Activated naive CD4-positive, alpha-beta T cell treated with anti-CD3 and anti-CD28 coated beads, Interleukin-2, amount 10 ng/mL, durations not matched to agents 7 days and 5 days (primary cell): ENCODE measurements around the gene ELMO3.
A peak's percentile ranks its signal among the peaks of the same experiment; 100 is the strongest.

Experiments
- CTCF ChIA-PET: fragments of 350-600 bp; sonication (Branson Sonifier 250); formaldehyde crosslinking; loops from one replicate; lab custom pipeline; 2021; ENCODE audit warnings: antibody characterized with exemption; lab: Charles Lee
- DNase-seq: peaks from one replicate; pipeline ENCODE4 v3.0.0-alpha.2; 2020
- H3K27ac Mint-ChIP-seq: one replicate; pipeline ENCODE4 v1.8.0; 2021; ENCODE audit warnings: mild to moderate bottlenecking, moderate library complexity, mixed read lengths
- H3K27me3 Mint-ChIP-seq: one replicate; pipeline ENCODE4 v1.8.0; 2021; ENCODE audit warnings: mild to moderate bottlenecking, mixed read lengths
- H3K36me3 Mint-ChIP-seq: one replicate; pipeline ENCODE4 v1.8.0; 2021; ENCODE audit warnings: mixed read lengths
- H3K4me1 Mint-ChIP-seq: one replicate; pipeline ENCODE4 v1.8.0; 2021; ENCODE audit warnings: mixed read lengths
- H3K4me3 Mint-ChIP-seq: one replicate; pipeline ENCODE4 v1.8.0; 2021; ENCODE audit warnings: mild to moderate bottlenecking, moderate library complexity, mixed read lengths
- H3K9me3 Mint-ChIP-seq: one replicate; pipeline ENCODE4 v1.8.0; 2021; ENCODE audit warnings: mixed read lengths

Gene ELMO3

DNA sequence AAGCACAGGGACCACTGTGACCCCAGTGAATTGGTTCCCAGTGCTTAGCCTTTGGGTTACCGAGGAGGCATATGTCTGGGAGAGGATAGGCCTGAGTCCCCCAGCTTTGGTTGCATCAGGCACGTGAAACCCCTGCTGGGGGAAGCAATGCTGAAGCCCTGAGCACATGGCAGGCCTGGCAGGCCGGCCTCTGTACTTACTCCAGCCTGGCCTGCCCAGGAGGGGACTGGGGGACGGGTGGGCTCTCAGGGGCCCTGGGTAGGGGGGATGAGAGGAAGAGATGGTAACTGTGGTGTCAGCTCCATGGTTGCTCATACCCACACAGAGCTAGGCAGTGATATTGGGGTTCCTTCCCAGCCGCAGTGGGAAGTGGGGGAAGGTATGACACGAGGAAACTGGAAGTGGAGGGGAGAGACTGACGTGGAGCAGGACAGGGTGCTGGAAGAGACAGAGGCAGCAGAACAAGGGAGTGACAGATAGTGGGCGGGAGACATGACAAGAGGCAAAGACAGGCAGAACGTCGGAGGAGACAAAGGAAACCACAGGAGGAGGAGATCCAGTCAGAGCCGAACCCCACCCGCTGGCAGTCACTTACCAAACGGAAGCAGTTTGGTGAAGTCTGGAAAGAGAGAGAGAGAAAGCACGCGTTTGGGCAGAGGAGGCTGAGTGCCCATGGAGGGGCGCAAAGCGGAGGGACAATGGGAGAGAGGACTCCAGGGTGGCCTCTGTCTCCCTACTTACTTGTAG lies 37.1 kb downstream of the ELMO3 start:
- Mint-ChIP-seq H3K36me3 (peaks cover 28% of the 10 kb centered on the region), H3K4me1 (peaks cover 8% of the 10 kb centered on the region), H3K4me3 (peak overlapping the region; percentile 47), H3K9me3 (no peaks in the 10 kb centered on the region), H3K27me3 (no peaks in the 10 kb centered on the region), H3K27ac (peak overlapping the region; percentile 89)
- CTCF ChIA-PET = interaction anchor here (1.1 kb wide), 1 partner anchor 8 kb away, joined by 3 read pairs; no protein-coding TSS in a partner anchor
- peak; percentile 37 for DNase-seq

GRCh38 chr16:67236563-67237395 lies 37.8 kb downstream of the ELMO3 start:
- Mint-ChIP-seq H3K27ac (peak overlapping the region; percentile 89), H3K9me3 (no peaks in the 10 kb centered on the region), H3K36me3 (peaks cover 29% of the 10 kb centered on the region), H3K4me3 (peak overlapping the region; percentile 47), H3K4me1 (peaks cover 14% of the 10 kb centered on the region), H3K27me3 (no peaks in the 10 kb centered on the region)
- peak; percentile 80 for DNase-seq
- CTCF ChIA-PET = no interaction called here

DNA sequence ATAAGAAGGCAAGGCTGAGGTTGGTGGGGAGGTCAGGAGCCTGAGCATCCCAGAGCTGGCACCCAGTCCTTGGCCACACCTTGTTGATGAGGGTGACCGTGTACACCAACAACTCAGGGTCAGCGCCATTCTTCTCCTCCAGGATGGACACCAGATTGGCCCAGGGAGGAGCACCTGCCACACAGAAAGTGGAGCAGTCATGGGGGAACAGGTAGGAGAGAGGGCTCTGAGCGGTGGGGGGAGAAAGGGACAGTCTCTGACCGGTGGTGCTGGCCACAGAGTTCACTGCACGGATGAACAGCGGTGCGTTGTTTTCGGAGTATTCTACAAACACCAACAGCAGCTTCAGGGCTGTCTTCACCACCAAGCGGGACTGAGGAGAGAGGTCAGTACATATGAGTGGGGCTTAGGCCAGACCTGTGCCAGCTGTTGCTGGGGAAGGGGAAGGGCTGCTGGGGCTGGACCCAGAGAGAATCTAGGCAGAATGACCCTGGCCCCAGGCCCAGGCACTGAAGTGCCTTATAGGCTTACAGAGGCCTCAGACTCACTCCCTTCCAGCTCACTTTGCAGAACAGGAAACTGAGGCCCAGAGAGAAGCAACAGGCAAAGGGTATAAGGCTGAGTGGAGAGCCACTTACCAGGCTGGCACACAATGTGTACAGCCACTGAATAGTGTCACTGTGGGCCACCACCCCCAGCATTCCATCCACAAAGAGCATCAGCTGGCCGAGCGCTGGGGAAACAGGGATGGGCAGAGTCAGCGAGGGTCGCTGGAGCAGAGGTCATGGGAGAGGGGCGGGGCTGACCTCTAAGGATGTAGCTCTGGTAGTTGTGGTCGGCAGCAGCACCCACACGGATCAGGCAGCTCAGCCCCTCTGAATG lies 38.7 kb downstream of the ELMO3 start:
- Mint-ChIP-seq H3K4me3 (no peak overlapping the region), H3K36me3 (peaks cover 32% of the 10 kb centered on the region), H3K27me3 (no peaks in the 10 kb centered on the region), H3K27ac (peak overlapping the region; percentile 19), H3K9me3 (no peaks in the 10 kb centered on the region), H3K4me1 (peaks cover 17% of the 10 kb centered on the region)
- DNase-seq = no peak
- CTCF ChIA-PET = interaction anchor here (2.2 kb wide), 1 partner anchor 10 kb away, joined by 6 read pairs; the partner anchor contains the start of gene TMEM208

DNA sequence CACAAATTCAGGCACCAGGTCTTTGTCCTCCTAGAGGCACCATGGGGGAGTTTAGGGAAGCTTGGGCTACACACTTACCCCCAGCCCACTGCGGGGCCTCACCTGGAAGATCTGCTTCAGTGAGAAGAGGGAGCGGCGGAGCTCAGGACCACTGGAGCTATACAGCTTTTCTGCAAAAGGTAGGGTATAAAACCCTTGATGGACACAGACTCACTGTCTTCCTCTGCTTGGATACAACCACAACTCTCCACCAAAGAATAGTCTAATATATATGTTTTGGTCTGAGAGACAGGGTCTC lies 39.3 kb downstream of the ELMO3 start:
- Mint-ChIP-seq H3K9me3 (no peaks in the 10 kb centered on the region), H3K36me3 (peaks cover 30% of the 10 kb centered on the region), H3K27me3 (no peaks in the 10 kb centered on the region), H3K4me3 (no peak overlapping the region), H3K4me1 (peaks cover 18% of the 10 kb centered on the region), H3K27ac (no peak overlapping the region)
- CTCF ChIA-PET = interaction anchor here (2.2 kb wide), 1 partner anchor 11 kb away, joined by 6 read pairs; the partner anchor contains the start of gene TMEM208
- DNase-seq = no peak

DNA sequence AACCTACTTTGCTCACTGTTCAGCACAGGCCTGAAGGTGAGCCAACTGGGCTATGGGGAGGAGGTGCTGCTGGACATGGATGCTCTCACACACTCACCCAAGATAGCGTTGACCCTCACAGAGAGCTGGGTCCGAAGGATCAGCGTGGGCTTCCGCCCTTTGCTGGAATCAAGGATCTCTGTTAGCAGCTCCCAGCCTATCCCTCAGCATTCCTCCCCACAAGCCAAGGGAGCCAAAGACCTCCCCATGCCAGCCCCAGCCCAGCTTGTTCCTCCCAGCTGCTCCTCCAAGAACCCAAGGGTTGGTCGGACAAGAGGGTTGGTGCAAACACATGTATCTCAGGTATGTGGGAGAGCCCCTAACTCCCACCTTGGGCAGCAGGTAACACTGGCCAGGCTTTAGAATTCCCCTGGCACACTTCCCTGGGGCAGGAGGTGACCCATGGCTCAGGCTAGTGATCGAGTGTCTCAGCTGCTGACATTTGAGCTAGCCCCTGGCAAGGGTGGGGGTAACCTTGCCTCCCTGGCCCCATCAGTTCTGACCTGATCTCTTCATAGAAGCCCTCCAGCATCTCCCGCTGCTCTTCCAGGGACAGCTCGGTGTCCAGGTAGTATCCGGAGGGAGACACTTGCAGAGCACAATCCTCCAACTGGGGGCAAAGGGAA lies 40.0 kb downstream of the ELMO3 start:
- peak; percentile 3 for DNase-seq
- peaks cover 25% of the 10 kb centered on the region for H3K36me3 Mint-ChIP-seq
- H3K4me3 Mint-ChIP-seq = no peak overlapping the region
- no peaks in the 10 kb centered on the region for H3K27me3 Mint-ChIP-seq
- CTCF ChIA-PET = interaction anchor here (2.2 kb wide), 1 partner anchor 12 kb away, joined by 6 read pairs; the partner anchor contains the start of gene TMEM208
- H3K27ac Mint-ChIP-seq = peak overlapping the region; percentile 7
- H3K4me1 Mint-ChIP-seq = peaks cover 25% of the 10 kb centered on the region
- H3K9me3 Mint-ChIP-seq = no peaks in the 10 kb centered on the region

DNA sequence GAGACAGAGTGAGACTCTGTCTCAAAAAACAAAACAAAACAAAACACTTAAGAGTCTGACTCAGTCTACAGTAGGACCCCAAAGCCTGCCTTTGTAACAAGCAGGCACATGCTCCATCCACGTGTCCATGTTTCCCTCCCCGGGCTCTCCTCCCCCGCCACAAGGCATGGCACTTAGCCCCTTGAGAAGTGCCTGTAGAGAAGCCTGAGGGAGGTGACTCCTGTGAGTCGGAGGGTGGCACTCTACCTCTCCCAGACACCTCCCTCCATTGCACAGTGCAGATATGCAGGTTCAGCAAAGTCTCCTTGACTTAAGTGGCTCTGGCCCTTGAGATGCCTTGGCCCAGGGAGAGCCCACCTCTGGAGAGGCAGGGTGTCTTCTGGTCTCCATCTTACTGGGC lies 41.6 kb downstream of the ELMO3 start:
- no peak for DNase-seq
- H3K4me1 Mint-ChIP-seq = peaks cover 41% of the 10 kb centered on the region
- CTCF ChIA-PET = no interaction called here
- no peak overlapping the region for H3K4me3 Mint-ChIP-seq
- H3K27me3 Mint-ChIP-seq = no peaks in the 10 kb centered on the region
- H3K36me3 Mint-ChIP-seq = peaks cover 23% of the 10 kb centered on the region
- H3K27ac Mint-ChIP-seq = no peak overlapping the region
- H3K9me3 Mint-ChIP-seq = no peaks in the 10 kb centered on the region

GRCh38 chr16:67241008-67241900 lies 42.3 kb downstream of the ELMO3 start:
- no peak for DNase-seq
- no peak overlapping the region for H3K4me3 Mint-ChIP-seq
- peaks cover 41% of the 10 kb centered on the region for H3K4me1 Mint-ChIP-seq
- no peaks in the 10 kb centered on the region for H3K9me3 Mint-ChIP-seq
- CTCF ChIA-PET = no interaction called here
- no peak overlapping the region for H3K27ac Mint-ChIP-seq
- peaks cover 20% of the 10 kb centered on the region for H3K36me3 Mint-ChIP-seq
- H3K27me3 Mint-ChIP-seq = no peaks in the 10 kb centered on the region

- Mint-ChIP-seq H3K4me1 (peaks cover 43% of the 10 kb centered on the region), H3K9me3 (no peaks in the 10 kb centered on the region), H3K27ac (no peak overlapping the region), H3K4me3 (no peak overlapping the region), H3K36me3 (peaks cover 13% of the 10 kb centered on the region), H3K27me3 (no peaks in the 10 kb centered on the region)
- DNase-seq = peak; percentile 14
- CTCF ChIA-PET = interaction anchor here (1.0 to 6.4 kb wide), 2 partner anchors 15 to 281 kb away, joined by 3 to 34 read pairs; partner anchors contain the start of genes CES3 and TMEM208
Observed at GRCh38 chr16:67242138-67242730, 43.3 kb downstream of the ELMO3 start.

DNA sequence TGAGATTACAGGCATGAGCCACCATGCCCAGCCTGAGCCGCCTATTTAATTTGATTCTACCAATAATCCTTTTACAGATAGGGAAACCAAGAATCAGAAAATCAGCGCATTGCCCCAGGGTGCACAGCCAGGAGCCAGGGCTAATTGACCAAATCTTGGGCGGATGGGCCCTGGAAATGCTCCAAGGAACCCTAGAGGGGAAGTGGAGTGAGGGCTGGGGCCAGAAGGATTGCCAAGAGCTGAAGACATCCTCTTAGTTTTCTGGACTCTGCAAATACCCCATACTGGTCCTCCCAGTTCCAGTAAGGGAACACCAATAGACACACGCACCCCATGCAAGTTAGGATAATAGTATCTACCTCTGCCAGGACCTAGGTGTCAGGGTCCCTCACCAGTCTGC lies 44.5 kb downstream of the ELMO3 start:
- DNase-seq = peak; percentile 3
- CTCF ChIA-PET = interaction anchor here (1.2 to 6.4 kb wide), 2 partner anchors 16 to 283 kb away, joined by 3 to 34 read pairs; partner anchors contain the start of genes CES3 and TMEM208
- peak overlapping the region; percentile 96 for H3K27ac Mint-ChIP-seq
- no peaks in the 10 kb centered on the region for H3K9me3 Mint-ChIP-seq
- H3K36me3 Mint-ChIP-seq = peaks cover 9% of the 10 kb centered on the region
- H3K4me1 Mint-ChIP-seq = peaks cover 52% of the 10 kb centered on the region
- no peak overlapping the region for H3K4me3 Mint-ChIP-seq
- peaks cover 12% of the 10 kb centered on the region for H3K27me3 Mint-ChIP-seq

- no peaks in the 10 kb centered on the region for H3K9me3 Mint-ChIP-seq
- H3K27ac Mint-ChIP-seq = peak overlapping the region; percentile 96
- CTCF ChIA-PET = interaction anchor here (0.6 to 6.4 kb wide), 8 partner anchors 14 to 284 kb away, joined by 3 to 34 read pairs (median 3); partner anchors contain the start of genes CES3, EXOC3L1, TMEM208 and ZDHHC1
- DNase-seq = peak; percentile 84
- peaks cover 58% of the 10 kb centered on the region for H3K4me1 Mint-ChIP-seq
- H3K4me3 Mint-ChIP-seq = peak overlapping the region; percentile 77
- peaks cover 23% of the 10 kb centered on the region for H3K27me3 Mint-ChIP-seq
- H3K36me3 Mint-ChIP-seq = peaks cover 8% of the 10 kb centered on the region
Observed at GRCh38 chr16:67244387-67245185, 45.7 kb downstream of the ELMO3 start.

DNA sequence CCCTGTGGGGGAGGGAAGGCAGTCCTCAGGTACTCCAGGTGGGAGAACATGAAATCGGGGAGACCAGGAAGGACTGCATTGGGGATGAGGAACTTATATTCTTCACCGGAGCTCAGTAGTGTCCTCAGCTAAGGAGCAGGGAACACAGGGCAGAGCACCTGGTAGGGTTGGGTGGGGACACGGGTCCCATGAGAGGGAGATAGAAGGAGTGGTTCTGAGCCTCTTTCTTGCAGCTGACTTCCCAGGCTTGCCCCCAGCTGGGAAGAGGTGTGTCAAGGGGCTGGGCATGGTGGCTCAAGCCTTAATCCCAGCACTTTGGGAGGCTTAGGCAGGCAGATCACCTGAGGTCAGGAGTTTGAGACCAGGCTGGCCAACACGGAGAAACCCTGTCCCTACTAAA lies 46.3 kb downstream of the ELMO3 start:
- Mint-ChIP-seq H3K27ac (peak overlapping the region; percentile 96), H3K36me3 (peaks cover 5% of the 10 kb centered on the region), H3K4me1 (peaks cover 61% of the 10 kb centered on the region), H3K4me3 (peak overlapping the region; percentile 77), H3K9me3 (no peaks in the 10 kb centered on the region), H3K27me3 (peaks cover 29% of the 10 kb centered on the region)
- no peak for DNase-seq
- CTCF ChIA-PET = interaction anchor here (0.6 to 6.4 kb wide), 5 partner anchors 14 to 215 kb away, joined by 3 to 34 read pairs (median 3); partner anchors contain the start of genes TMEM208 and ZDHHC1
